H1 (cell line): Measurements from ENCODE around the gene UGT1A8. TPM values are rescaled to one million over a fixed set of nuclear protein-coding genes. Genes with fewer than 3 reads are reported as not detected.

ENCODE experiments used
- CTCF ChIA-PET: fragments of 300-600 bp; sonication (Branson Sonifier 250); formaldehyde crosslinking; loops from one replicate; lab custom pipeline; 2021; ENCODE audit not compliant: partially characterized antibody; lab: Charles Lee
- POLR2A ChIA-PET: fragments of 300-600 bp; sonication (Branson Sonifier 250); formaldehyde crosslinking; loops from one replicate; lab custom pipeline; 2021; ENCODE audit warnings: inconsistent platforms; ENCODE audit not compliant: partially characterized antibody; lab: Charles Lee
- DNase-seq, 2 experiments: peaks; one replicate each; pipeline versions ENCODE4 v3.0.0 to v3.0.0-alpha.2; 2010 to 2022; ENCODE audit warnings: low spot score in 2 of 2, low read depth in 1 of 2, mixed read lengths in 1 of 2
- FAIRE-seq: peaks from 2 replicates; lab custom pipeline; 2011; peaks lifted over from hg19 to GRCh38; lab: Jason Lieb, UNC
- H2AFZ ChIP-seq: 2 replicates; pipeline ENCODE4 v1.8.1; 2012; ENCODE audit warnings: low read length, inconsistent platforms
- H2AK5ac ChIP-seq: 2 replicates; pipeline ENCODE4 v1.6.1; 2013; ENCODE audit warnings: low read depth, low read length
- H2BK120ac ChIP-seq: replicated peaks from 2 replicates; pipeline ENCODE3; 2013; ENCODE audit warnings: low read depth, low read length, inconsistent platforms
- H2BK12ac ChIP-seq: 2 replicates; pipeline ENCODE4 v1.6.1; 2013; ENCODE audit warnings: low read depth, low read length
- H2BK15ac ChIP-seq: 2 replicates; pipeline ENCODE4 v1.6.1; 2013; ENCODE audit warnings: low read length
- H2BK20ac ChIP-seq: 2 replicates; pipeline ENCODE4 v1.6.1; 2013; ENCODE audit warnings: low read length
- H2BK5ac ChIP-seq: 2 replicates; pipeline ENCODE4 v1.6.1; 2013; ENCODE audit warnings: low read depth, low read length
- H3K14ac ChIP-seq: 2 replicates; pipeline ENCODE4 v1.6.1; 2013; ENCODE audit warnings: inconsistent platforms; ENCODE audit not compliant: insufficient read length
- H3K18ac ChIP-seq: 2 replicates; pipeline ENCODE4 v1.6.1; 2013; ENCODE audit warnings: low read length; ENCODE audit errors: extremely low read depth
- H3K23ac ChIP-seq: 2 replicates; pipeline ENCODE4 v1.6.1; 2013; ENCODE audit warnings: inconsistent platforms; ENCODE audit not compliant: insufficient read length
- H3K23me2 ChIP-seq: 2 replicates; pipeline ENCODE4 v1.6.1; 2013; ENCODE audit warnings: low read depth, low read length
- H3K27ac ChIP-seq: 2 replicates; pipeline ENCODE4 v1.6.1; 2011; ENCODE audit warnings: low read depth, low read length, inconsistent platforms
- H3K27me3 ChIP-seq, 4 experiments: replicated peaks in 1 of 4; 1 replicate in 1 of 4; 2 replicates in 3 of 4; pipeline versions ENCODE4 v1.6.1 to v1.8.1; 2011 to 2013; ENCODE audit warnings: low read length in 3 of 4, mild to moderate bottlenecking in 3 of 4, inconsistent platforms in 2 of 4, mixed read lengths in 2 of 4, moderate library complexity in 1 of 4; ENCODE audit not compliant: control insufficient read depth in 3 of 4, insufficient read depth in 3 of 4; ENCODE audit errors: extremely low read depth in 1 of 4
- H3K36me3 ChIP-seq, 4 experiments: 2 replicates each; pipeline versions ENCODE4 v1.6.1 to v1.8.1; 2011 to 2013; ENCODE audit warnings: mild to moderate bottlenecking in 4 of 4, low read length in 3 of 4, moderate library complexity in 2 of 4, control low read depth in 1 of 4, inconsistent platforms in 1 of 4; ENCODE audit not compliant: insufficient read depth in 4 of 4, control insufficient read depth in 2 of 4
- H3K4ac ChIP-seq: replicated peaks from 2 replicates; pipeline ENCODE3; 2013; ENCODE audit warnings: low read length, low read depth, mixed read lengths, inconsistent platforms; ENCODE audit not compliant: insufficient read length
- H3K4me1 ChIP-seq, 4 experiments: replicated peaks in 1 of 4; 1 replicate in 1 of 4; 2 replicates in 3 of 4; pipeline versions ENCODE4 v1.6.1 to v1.8.1; 2011 to 2013; ENCODE audit warnings: low read length in 3 of 4, inconsistent platforms in 2 of 4, mixed read lengths in 1 of 4; ENCODE audit not compliant: insufficient read depth in 4 of 4, control insufficient read depth in 3 of 4
- H3K4me2 ChIP-seq, 2 experiments: 2 replicates each; pipeline versions ENCODE4 v1.6.1 to v1.8.1; 2011 to 2013; ENCODE audit warnings: low read depth in 2 of 2, low read length in 2 of 2, control low read depth in 1 of 2, inconsistent platforms in 1 of 2, mild to moderate bottlenecking in 1 of 2; ENCODE audit not compliant: insufficient read depth in 1 of 2
- H3K4me3 ChIP-seq, 4 experiments: fragments of 200-600, 300-600 bp in 1 of 4; sonication (generic), shearing (Covaris generic), sonication (Bioruptor Twin) in 1 of 4; 2 replicates each; pipeline versions ENCODE4 v1.5.1 to v1.8.1; 2011 to 2016; ENCODE audit warnings: low read length in 4 of 4, low read depth in 3 of 4, control low read depth in 2 of 4, inconsistent platforms in 2 of 4, mild to moderate bottlenecking in 2 of 4, mixed read lengths in 1 of 4, moderate library complexity in 1 of 4; ENCODE audit not compliant: insufficient read depth in 2 of 4; ENCODE audit errors: extremely low read depth in 1 of 4
- H3K56ac ChIP-seq: replicated peaks from 2 replicates; pipeline ENCODE3; 2013; ENCODE audit warnings: low read depth, mild to moderate bottlenecking, mixed read lengths, low read length, inconsistent platforms; ENCODE audit not compliant: insufficient read length
- H3K79me1 ChIP-seq: 2 replicates; pipeline ENCODE4 v1.6.1; 2013; ENCODE audit warnings: low read depth, low read length, control low read depth
- H3K79me2 ChIP-seq, 2 experiments: 2 replicates each; pipeline versions ENCODE4 v1.6.1 to v1.8.1; 2012 to 2013; ENCODE audit warnings: low read length in 2 of 2, mild to moderate bottlenecking in 2 of 2, inconsistent platforms in 1 of 2; ENCODE audit not compliant: insufficient read depth in 2 of 2, control insufficient read depth in 1 of 2
- H3K9ac ChIP-seq, 4 experiments: replicated peaks in 1 of 4; 1 replicate in 1 of 4; 2 replicates in 3 of 4; pipeline versions ENCODE4 v1.6.1 to v1.8.1; 2011 to 2013; ENCODE audit warnings: low read depth in 3 of 4, low read length in 3 of 4, control low read depth in 2 of 4, mild to moderate bottlenecking in 2 of 4, moderate library complexity in 2 of 4, inconsistent platforms in 1 of 4; ENCODE audit errors: extremely low read depth in 1 of 4
- H3K9me3 ChIP-seq, 2 experiments: 2 replicates each; pipeline versions ENCODE4 v1.6.1 to v1.8.1; 2012 to 2013; ENCODE audit warnings: mild to moderate bottlenecking in 2 of 2, moderate library complexity in 2 of 2, control low read depth in 1 of 2, inconsistent platforms in 1 of 2, low read depth in 1 of 2, low read length in 1 of 2, mixed read lengths in 1 of 2; ENCODE audit not compliant: insufficient read depth in 2 of 2
- H4K20me1 ChIP-seq, 2 experiments: replicated peaks in 1 of 2; 2 replicates each; pipeline versions ENCODE3 to v1.8.1; 2011 to 2013; ENCODE audit warnings: inconsistent platforms in 2 of 2, low read length in 2 of 2, mild to moderate bottlenecking in 1 of 2; ENCODE audit not compliant: insufficient read depth in 2 of 2, control insufficient read depth in 1 of 2
- H4K5ac ChIP-seq: 2 replicates; pipeline ENCODE4 v1.6.1; 2013; ENCODE audit warnings: low read length, low read depth, mixed read lengths, inconsistent platforms; ENCODE audit not compliant: insufficient read length
- H4K8ac ChIP-seq: 2 replicates; pipeline ENCODE4 v1.8.0; 2013; ENCODE audit warnings: mild to moderate bottlenecking, moderate library complexity, low read length, inconsistent platforms; ENCODE audit not compliant: insufficient read depth; ENCODE audit errors: extremely low read depth
- H4K91ac ChIP-seq: replicated peaks from 2 replicates; pipeline ENCODE3; 2013; ENCODE audit warnings: low read length, mixed read lengths, inconsistent platforms; ENCODE audit not compliant: insufficient read length
- E2F6 ChIP-seq: IDR thresholded peaks from 2 replicates; pipeline ENCODE4 v1.6.1; 2012; ENCODE audit warnings: inconsistent platforms
- SP1 ChIP-seq: IDR thresholded peaks from 2 replicates; pipeline ENCODE4 v1.6.1; 2011; ENCODE audit warnings: low read depth, low read length
- WGBS, 2 experiments: shearing (Covaris generic) in 1 of 2; methylation state at CpG; one replicate each; pipeline versions ENCODE4 v1.1.6 to v1.1.7; 2013 to 2015; ENCODE audit warnings: low lambda C conversion rate in 2 of 2, mixed read lengths in 2 of 2, inconsistent platforms in 1 of 2, low coverage in 1 of 2, missing lambda C conversion rate in 1 of 2; ENCODE audit not compliant: insufficient replicate concordance in 2 of 2, insufficient coverage in 1 of 2, insufficient read length in 1 of 2; ENCODE audit errors: extremely low coverage in 1 of 2, missing lambda C conversion rate in 1 of 2; 5-methylcytosine and 5-hydroxymethylcytosine counted together
- polyA plus RNA-seq, 7 experiments: library from polyadenylated mRNA; depleted of rRNA in 3 of 7; stranded (reverse) in 5 of 7; unstranded in 2 of 7; fragments of >200 nt in 5 of 7; fragments of 200-250 nt in 2 of 7; gene quantifications; 1 replicate in 5 of 7; 2 replicates in 1 of 7; 4 replicates in 1 of 7; pipeline versions ENCODE4 v1.2.1 to v1.2.3, GENCODE V29; 2011 to 2013; ENCODE audit warnings: missing spikeins in 2 of 7, mixed read lengths in 2 of 7
- total RNA-seq: library from RNA; stranded (reverse); fragmentation: NEBNext Ultra II Directional; extraction: Animal tissue kit (Norgen Biotek cat#: 25700); gene quantifications from 2 replicates; pipeline ENCODE4 v1.2.1, GENCODE V29; 2021

The UGT1A8 gene
- total and polyA plus RNA-seq, 2 of the 8 experiments (the other 6 are each of a cell fraction or from before 2014, with no cell fraction given) = not detected

DNA sequence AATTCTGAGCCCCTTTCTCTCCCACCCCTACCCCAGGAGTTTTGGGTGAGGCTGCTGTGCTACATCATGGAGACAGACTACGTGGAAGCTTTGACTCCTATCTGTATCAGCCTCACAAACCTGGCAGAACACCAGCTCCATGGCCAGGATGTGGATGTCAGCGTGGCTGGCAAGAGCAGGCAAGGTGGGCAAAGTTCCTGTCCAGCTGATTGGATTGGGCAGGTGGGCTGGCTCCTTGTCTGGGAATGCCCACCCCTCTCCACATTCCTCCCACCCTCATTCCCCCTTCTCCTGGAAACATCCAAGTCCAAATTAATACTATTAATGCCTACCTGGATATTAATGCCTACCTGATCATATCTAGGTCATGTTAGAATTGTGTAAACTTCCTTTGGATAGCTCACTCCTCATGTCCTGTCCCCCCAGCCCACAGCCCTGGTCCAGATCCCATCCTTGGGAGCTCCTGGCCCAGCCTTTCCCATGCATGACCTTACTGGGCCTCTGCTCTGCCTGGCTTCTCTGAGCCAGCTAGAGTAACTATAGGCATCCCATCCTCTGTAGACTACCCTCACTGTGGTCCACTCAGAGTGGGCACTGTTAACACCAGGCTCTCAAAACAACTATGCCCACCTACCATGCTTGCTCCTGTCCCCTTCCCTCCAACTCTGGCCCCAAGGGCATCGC, 184.8 kb downstream of the UGT1A8 start:
- DNase-seq = peak in 1 of 2 experiments; percentile 6
- Histone ChIP-seq H4K91ac (no peak overlapping the region), H3K9ac (no peak overlapping the region), H3K4me2 (no peak overlapping the region), H3K56ac (no peak overlapping the region), H3K79me1 (no peaks in the 10 kb centered on the region), H3K27ac (no peak overlapping the region), H3K9me3 (peaks cover 0 to 4% of the 10 kb centered on the region in 2 experiments; a peak in 3 of 4 replicates), H3K14ac (no peak overlapping the region), H3K36me3 (no peaks in the 10 kb centered on the region), H2AFZ (no peak overlapping the region), H4K5ac (no peak overlapping the region), H3K23me2 (no peaks in the 10 kb centered on the region), H3K4me3 (no peak overlapping the region), H3K23ac (no peak overlapping the region), H2BK12ac (no peak overlapping the region), H4K20me1 (no peaks in the 10 kb centered on the region), H2AK5ac (no peak overlapping the region), H3K79me2 (no peaks in the 10 kb centered on the region), H2BK20ac (no peak overlapping the region), H3K27me3 (no peaks in the 10 kb centered on the region), H3K18ac (no peak overlapping the region), H3K4me1 (no peaks in the 10 kb centered on the region), H3K4ac (no peak overlapping the region), H2BK5ac (no peak overlapping the region), H2BK15ac (no peak overlapping the region), H4K8ac (no peak overlapping the region), H2BK120ac (no peak overlapping the region)
- ChIA-PET POLR2A (no interaction called here), CTCF (interaction anchor here (1.0 kb wide), 1 partner anchor 17 kb away, joined by 3 read pairs; no protein-coding TSS in a partner anchor)
- no peak for FAIRE-seq
- 81% methylated on average over 3 of the region's 3 CpGs; no CpG with 5 or more reads in 1 of the 2 experiments for WGBS, 2 experiments
- no peak for TF ChIP-seq SP1
- no peak for TF ChIP-seq E2F6
